NCI-H128 (cell line): ENCODE data around the gene SPACA6.

Experiments
- DNase-seq: peaks from one replicate; lab custom pipeline; 2025; ENCODE audit not compliant: unreplicated experiment; lab: John Stamatoyannopoulos, UW

SPACA6 gene

DNA sequence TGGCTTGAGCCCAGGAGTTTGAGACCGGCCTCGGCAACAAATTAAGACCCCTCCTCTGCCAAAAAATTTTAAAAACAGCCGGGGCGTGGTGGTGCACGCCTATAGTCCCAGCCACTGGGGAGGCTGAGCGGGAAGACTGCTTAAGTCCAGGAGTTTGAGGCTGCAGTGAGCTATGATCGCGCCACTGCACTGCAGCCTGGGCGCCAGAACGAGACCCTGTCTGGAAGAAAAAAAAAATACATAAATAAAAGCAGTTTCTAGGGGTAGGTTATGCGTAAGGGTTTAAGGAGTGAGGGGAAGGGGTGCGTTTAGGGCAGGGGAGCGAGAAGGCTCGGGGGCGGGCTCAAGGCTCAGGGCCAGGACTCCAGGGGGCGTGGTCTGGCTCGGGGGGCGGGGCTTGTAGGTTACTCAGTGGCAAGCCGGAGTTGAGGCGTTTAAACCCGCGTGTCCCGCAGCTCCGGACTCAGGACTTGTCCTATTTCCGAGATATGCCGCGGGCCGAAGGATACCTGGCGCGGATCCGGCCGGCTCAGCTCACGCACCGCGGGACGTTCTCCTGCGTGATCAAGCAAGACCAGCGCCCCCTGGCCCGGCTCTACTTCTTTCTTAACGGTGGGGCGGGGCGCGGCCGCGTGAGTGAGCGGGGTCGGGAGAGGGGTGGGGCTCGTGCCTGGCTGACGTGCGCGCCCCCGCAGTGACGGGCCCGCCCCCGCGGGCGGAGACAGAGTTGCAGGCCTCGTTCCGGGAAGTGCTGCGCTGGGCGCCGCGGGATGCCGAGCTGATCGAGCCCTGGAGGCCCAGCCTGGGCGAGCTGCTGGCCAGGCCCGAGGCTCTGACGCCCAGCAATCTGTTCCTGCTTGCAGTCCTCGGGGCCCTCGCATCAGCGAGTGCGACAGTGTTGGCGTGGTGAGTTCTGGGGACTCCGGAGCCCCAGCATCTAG is 10.7 kb downstream of the SPACA6 start:
- DNase-seq, result peak; percentile 71

DNA sequence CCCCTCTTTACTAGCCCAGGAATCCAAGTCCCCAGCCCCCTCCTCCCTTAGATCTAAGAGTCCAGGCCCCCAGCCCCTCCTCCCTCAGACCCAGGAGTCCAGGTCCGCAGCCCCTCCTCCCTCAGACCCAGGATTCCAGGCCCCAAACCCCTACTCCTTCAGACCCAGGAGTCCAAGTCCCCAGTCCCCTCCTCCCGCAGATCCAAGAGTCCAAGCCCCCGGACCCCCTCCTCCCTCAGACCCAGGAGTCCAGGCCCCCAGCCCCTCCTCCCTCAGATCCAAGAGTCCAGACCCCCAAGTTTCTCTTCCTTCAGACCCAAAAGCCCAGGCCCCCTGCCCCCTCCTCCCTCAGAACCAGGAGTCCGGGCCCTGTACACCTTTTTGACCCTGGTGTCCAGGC is 11.5 kb downstream of the SPACA6 start:
- DNase-seq, result no peak

DNA sequence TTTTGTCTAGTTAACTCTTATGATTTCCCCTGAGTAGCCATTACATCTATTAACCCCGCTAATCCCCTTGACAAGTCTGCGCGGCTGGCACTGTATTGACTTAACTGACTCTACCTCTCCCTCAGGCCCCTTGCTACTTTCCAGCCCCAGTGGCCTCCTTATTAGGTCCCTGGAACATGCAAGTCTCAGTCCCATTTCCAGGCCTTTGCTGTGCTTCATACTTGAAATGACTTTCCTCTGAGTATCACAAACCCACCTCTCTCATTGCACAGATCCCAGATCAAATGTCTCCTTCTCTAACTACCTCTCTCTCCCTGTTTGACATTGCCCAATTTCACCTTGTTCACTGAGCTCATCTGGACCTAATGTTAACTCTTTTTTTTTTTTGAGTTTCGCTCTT is 13.2 kb downstream of the SPACA6 start:
- DNase-seq, result no peak

DNA sequence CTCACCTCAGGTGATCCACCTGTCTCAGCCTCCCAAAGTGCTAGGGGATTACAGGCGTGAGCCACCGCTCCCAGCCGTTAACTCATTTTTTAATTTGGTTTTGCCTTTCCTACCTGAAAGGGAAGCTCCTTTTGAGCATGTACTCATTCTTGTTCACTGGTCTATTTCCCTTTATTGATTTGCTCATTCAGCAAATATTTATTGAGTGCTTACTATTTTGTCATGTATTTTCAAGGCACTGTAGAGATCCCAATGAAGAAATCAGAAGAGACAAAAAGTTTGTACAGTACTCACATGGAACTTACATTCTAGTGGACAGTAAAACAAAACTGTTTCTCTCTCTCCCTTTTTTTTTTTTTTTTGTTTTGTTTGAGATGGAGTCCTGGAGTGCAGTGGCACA is 13.8 kb downstream of the SPACA6 start:
- no peak for DNase-seq

DNA sequence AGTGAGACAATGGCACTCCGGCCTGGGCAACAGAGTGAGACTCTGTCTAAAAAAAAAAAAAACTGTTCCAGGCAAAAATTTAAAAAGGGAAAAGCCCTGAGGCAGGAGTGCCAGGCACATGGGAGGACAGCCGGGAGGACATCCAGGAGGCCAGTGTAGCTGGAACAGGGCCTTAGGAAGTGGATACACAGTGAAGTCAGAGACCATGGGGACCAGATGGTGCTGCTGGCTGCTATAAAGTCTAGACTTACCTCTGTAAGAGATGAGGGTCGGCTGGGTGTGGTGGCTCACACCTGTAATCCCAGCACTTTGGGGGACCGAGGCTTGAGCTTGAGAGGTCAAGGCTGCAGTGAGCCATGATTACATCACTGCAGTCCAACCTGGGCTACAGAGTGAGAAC is 15.7 kb downstream of the SPACA6 start:
- DNase-seq, result no peak

DNA sequence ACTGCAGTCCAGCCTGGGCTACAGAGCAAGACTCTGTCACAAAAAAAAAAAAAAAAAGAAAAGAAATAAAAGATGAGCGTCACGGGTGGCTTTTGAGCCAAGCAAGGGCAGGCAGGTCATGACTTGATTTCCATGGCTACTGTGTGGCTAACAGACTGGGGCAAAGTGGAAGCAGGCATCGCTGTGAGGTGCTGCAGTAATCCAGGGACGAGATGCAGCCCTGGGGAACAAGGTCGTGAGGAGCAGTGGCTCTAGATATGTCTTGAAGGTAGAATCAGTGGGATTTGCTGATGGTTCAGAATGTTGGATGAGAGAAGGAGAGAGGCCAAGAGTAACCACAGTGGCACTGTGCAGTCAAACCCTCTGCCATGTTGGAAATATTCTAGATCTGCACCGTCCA is 16.4 kb downstream of the SPACA6 start:
- DNase-seq, result no peak

DNA sequence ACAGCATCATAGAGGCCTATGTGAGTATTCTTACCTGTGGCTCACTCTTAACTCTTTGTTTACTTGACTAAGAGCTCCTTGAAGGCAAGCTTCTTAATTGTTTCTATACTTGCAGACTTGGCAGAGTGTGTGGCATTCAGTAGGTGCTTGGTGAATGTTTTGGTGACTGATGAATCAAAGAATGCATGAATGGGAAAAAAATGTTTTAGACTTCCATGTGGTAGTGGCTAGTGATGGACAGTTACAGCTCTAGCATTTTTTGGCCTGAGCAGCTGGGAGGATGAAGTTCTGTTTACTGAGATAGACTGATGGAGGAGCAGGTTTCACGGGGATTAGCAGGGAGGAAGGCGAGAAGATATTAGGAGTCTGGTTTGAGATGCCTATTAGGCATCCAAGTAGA is 17.0 kb downstream of the SPACA6 start:
- no peak for DNase-seq

DNA sequence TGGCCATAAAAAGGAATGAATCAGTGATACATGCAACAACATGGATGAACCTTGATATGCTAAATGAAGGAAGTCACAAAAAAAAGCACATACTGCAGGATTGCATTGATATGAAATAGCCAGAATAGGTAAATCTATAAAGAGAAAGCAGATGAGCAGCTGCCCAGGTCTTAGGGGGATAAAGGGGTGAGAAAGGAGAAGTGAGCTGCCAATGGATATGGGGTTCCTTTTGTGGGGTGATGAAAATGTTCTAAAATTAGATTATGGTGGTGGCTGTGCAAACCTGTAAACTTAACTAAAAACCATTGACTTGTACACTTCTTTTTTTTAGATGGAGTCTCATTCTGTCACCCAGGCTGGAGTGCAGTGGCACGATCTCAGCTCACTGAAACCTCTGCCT is 18.6 kb downstream of the SPACA6 start:
- DNase-seq, result no peak

DNA sequence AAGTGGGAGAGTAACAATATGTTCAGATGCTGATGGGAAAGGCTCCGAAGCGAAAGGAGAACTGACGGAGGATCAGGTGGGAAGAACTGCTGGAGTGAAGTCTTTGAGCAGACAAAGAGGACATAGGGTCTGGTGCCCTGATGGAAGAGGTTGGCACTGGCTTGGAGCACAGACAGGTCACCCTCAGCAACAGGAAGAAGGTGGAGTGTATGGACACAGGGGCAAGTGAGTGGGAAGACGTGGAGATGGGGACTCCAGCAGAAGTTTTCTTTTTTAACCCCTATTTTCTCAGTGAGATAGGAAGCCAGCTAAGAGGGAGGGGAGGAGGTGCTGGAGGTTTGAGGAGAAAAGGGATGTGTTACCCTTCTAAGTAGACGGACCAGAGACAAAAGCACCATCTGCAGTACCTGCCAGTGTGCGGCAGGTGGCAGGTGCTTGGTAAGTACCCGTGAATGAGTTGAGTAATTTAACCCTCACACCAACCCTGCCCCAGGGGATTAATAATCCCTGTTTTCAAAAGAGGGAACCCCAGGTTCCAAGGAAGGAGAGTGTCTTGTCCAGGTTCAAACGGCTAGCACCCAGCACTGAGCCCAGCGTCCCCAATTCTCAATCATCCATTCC is 19.4 kb downstream of the SPACA6 start:
- DNase-seq, result no peak

DNA sequence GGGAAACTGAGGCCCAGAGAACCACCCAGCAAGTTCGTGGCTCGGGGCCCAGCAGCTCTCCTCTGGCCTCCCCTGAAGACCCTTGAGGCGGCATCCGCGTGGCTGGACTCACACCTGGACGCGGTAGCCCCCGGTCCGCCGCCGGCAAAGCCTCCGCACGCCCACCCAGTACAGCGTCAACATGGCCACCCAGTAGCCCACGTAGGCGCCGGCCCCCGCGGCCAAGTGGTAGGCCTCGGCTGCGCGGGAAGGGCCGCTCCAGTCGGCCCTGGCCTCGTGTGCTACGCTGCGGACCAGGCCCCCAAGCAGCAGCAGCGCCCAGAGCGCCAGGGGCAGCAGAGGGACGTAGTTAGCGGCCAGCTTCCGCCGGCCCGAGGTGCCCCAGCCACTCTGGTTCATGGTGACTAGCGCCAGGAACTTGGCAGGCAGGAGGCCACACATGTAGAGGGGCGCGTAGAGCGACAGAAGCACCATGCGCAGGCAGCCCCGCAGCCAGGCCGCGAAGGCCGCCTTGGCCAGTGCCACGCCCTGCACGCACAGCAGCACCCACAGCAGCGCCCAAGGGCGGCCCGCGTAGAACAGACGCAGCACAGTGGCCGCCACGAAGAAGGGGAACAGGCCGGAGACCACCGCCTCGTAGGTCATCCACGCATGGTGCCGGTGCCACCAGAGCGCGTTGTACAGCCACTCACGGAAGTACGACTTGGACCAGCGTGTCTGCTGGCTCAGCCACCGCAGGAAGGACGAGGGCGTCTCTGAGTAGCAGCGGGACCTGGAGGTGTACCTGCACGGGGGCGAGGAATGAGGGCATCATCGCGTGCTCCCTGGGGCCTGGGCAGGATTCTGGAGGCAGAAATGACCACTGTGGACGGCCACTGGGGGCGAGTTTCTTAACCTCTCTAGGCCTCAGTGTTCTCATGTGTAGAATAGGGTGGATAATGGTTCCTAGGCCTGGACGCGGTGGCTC is 20.5 kb downstream of the SPACA6 start:
- no peak for DNase-seq

DNA sequence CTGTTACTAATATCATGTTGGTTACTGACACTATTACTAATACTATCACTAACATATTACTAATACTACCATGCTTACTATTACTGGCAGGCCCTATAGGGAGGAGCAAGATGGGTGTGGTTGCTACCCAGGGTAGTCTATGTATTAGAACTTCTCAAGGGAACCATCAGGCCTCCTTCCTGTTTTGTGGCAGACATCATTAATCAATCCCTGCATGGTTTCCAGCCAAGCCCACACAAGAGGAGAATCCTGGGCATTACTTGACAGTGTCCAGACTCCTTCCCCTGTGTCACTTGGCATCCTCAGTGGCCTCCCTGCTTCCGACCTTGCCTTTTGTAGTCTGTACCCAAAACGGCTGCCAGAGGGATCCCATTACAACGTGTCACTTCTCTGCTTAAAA is 21.7 kb downstream of the SPACA6 start:
- no peak for DNase-seq

DNA sequence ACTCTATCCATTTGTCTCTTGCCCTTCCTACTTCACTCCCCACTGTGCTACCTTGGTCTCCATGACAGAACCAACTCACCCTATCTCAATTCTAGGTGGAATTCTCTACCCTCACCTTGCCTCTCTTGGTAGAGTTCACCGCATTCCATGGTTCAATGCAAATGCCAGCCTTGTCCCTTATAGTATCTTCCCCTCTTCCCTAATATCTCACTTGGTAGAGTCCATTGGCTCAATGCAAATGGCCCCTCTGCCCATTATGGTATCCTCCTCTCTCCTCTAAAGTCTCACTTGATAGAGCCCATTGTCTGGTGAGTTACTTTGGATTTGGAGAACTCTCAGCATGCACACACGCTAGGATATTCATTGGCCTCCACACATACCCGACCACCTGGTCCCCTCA is 22.7 kb downstream of the SPACA6 start:
- DNase-seq, result no peak

DNA sequence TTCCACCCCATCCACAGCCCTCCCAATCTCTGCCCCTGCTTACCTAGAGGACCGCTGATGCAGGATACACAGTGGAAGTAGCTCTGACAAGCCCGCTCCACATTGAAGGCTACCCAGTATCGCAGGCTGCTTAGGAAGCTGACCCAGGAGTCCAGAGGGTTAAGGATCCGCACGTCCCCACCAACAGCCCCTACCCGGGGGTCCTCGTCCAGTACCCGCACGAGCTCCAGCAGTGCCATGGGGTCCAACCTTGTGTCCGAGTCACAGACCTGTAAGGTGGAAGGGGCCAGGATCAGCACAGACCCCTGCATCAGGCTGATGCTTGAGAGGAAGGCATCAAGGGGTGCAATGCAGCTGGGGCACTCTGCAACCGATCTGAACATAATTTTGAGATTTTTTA is 23.8 kb downstream of the SPACA6 start:
- no peak for DNase-seq

DNA sequence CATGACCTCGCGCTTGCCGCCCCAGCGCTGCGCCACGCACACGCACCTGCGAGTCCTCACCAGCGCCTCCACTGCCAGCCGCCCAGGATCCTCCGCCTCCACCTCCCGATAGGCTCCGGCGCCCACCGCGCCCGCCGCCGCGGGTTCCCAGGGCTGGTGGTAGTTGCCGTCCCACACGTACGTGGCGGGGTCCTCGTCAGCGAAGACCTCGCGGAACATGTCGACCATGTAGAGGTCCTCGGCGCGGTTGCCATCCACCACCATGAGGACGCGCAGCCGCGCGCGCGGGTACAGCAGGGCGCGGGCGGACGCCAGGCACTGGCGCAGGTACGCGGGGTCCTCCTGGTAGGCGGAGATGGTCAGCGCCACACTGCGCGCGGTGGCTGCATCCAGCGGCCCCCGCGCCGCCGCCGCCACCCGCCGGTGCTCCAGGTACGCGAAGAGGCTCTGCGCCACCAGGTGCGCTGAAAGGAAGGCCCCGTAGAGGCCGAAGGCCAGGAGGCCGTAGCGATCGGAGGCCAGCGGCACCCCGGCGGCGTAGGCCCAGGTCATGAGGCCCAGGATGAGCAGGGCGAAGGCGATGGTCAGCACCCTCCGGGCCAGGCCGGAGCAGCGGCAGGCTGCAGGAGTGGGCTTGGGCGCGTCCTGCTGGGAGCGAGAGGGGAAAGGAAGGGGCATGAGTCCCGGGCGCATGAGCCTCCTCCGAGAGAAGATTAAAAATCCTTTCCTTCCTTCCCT is 26.3 kb downstream of the SPACA6 start:
- DNase-seq, result no peak

DNA sequence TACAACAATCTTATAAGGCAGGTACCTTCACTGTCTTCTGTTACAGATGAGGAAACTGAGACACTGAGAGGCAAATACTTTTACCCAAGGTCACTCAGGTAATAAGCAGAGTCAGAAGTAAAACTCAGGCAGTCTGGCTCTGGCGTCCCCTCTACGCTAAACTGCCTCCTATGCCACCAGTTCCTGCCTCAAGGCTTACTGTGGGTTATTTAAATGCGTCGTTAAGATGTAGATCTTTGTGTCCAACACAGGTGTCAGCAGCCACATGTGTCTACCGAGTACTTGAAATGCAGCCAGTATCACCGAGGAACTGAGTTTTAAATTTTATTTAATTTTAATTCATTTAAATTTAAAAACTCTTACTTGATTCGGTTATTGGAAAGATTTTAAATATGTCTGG is 28.8 kb downstream of the SPACA6 start:
- no peak for DNase-seq

DNA sequence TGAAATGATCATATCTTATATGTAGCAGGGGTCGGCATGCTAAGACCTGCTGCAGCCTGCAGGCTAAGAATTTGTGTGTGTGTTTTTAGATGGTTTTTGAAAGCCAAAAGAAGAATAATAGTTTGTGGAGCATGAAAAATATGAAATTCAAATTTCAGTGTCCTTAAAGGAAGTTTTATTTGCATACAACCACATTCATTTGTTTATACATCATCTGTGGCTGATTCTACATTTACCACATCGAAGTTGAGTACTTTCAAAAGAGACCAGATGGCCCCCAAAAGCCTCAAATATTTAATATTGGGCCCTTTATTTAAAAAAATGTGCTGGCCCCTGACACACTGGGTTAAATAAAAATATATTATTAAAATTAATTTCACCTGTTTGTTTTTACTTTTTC is 29.4 kb downstream of the SPACA6 start:
- DNase-seq, result no peak

DNA sequence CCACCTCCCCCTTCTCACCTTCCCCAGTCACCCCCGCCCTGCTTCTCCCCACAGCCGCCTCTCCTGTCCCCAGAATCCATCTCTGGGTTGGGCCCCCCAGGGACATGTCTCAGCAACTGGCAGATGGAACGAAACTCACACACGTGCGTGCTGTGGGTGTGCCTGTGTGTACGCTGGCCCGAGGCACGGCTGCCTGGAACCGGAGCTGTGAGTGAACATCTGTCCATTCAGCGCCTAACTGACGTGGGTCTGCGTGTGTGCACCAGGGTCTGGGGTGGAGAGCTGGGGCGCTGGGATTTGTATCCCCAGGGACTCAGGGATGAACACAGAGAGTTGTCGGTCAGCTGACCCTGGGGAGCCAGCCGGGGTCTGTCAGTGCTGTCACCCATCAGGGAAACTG is 31.4 kb downstream of the SPACA6 start:
- no peak for DNase-seq

DNA sequence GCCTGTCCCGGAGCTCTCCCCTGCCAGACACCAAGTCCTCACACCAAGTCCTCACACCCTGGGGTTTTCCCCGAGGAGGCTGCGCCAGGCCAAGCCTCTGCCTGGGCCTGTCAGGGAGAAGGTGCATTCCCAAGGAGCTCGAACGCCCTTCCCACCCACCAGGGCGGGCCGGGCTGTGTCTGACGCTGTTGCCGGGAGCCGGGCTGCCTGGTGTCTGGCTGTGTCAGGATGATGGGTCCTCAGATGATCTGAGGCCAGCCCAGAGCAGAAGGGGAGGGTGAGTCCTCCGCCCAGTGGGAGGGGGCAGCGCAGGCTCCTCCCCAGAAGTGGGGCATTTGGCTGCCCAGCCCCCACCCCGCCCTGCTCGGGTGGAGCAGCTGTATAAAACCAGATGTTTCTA is 32.9 kb downstream of the SPACA6 start:
- DNase-seq, result no peak

DNA sequence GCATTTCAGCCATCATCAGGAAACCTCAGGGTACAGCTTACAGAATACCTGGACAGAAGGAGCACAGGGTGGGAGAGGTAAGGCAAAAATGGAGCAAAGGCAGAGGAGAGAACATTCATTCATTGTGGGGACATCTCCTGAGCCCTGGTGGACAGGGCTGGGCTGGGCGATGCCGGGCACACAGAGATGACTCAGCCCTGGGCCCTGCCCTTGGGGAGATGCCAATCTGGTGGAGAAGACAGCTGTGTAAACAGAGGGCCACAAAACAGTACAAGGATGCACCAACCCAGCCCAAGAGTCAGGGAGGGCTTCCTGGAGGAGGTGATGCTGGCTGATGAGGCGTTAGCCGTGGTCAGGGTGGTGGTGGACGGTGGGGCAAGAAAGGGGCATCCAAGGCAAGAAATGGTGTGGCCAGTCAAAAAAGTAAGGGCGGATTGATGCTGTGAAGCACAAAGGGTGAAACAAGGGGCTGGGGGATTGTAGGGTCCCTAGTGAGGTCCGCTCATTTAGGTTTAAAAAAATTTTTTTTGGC is 34.3 kb downstream of the SPACA6 start:
- DNase-seq, result no peak

DNA sequence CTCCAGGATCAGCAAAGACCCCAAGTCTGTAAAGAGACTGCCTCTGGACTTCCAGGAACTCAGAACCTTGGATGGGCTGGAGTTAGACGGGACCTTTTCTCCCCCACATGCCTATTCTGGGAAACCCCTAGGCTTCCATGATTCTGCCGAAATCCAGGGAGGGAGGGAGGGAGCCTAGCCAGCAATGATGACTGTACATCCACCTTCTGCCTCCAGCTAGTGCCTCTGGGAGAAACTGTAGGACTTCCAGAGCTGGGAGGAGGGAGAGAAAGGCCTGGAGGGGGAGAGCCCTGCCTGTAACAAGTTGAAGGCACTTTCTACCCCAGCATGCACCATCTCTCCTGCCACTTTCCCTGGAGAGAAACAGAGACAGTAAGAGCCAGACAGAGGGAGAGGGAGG is 36.7 kb downstream of the SPACA6 start:
- DNase-seq, result no peak
